Omental fat pad (tissue), 4 donors: ENCODE results near the gene NFAM1. TPM values are rescaled to one million over a fixed set of nuclear protein-coding genes. Genes with fewer than 3 reads are reported as not detected.

Experiments used
- ATAC-seq: fragments of 150-250 bp; one replicate; pipeline ENCODE4 v1.9.1; 2016; ENCODE audit warnings: mild to moderate bottlenecking, moderate library complexity; ENCODE audit not compliant: low FRiP score
- DNase-seq: peaks from one replicate; pipeline ENCODE4 v3.0.0-alpha.2; 2019; ENCODE audit warnings: low spot score
- total RNA-seq, 4 donors: library from RNA; depleted of rRNA; stranded (reverse); fragments of >200 nt; gene quantifications; one replicate each; pipeline ENCODE4 v1.1.0, GENCODE V29; 2016
- TF ChIP-seq, protein P1 (sequence below), 3 donors: fragments of 450-650 bp; IDR thresholded peaks; one replicate each; pipeline ENCODE4 v1.5.1; 2016 to 2017; ENCODE audit warnings: antibody characterized with exemption in 3 of 3, mild to moderate bottlenecking in 3 of 3, moderate library complexity in 2 of 3

Gene NFAM1
- total RNA-seq, 4 donors from 2014 or later: 4.9 to 14.0 (median 6.3) TPM

DNA sequence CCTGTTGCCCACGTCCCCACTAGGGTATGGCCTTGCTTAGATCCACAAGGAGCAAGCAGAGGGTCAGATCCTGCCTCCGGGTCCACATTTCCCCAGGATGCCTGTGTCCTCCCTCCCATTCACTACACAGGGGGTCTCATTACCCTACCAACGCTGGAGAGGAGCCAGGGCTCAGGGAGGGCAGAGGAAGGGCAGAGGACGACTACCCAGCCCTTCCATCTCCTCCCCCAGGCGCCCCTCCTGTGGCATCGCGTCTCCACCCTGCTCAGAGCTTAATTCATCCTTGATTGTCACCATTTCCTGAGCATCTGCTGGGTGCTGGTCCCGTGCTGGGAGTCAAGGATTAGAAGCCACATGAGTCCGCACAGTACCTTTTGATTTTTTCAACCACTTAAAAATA, 5.0 kb downstream of the NFAM1 start:
- no peak for ATAC-seq
- TF ChIP-seq, protein P1, sequence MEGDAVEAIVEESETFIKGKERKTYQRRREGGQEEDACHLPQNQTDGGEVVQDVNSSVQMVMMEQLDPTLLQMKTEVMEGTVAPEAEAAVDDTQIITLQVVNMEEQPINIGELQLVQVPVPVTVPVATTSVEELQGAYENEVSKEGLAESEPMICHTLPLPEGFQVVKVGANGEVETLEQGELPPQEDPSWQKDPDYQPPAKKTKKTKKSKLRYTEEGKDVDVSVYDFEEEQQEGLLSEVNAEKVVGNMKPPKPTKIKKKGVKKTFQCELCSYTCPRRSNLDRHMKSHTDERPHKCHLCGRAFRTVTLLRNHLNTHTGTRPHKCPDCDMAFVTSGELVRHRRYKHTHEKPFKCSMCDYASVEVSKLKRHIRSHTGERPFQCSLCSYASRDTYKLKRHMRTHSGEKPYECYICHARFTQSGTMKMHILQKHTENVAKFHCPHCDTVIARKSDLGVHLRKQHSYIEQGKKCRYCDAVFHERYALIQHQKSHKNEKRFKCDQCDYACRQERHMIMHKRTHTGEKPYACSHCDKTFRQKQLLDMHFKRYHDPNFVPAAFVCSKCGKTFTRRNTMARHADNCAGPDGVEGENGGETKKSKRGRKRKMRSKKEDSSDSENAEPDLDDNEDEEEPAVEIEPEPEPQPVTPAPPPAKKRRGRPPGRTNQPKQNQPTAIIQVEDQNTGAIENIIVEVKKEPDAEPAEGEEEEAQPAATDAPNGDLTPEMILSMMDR (IDR thresholded peaks at IDR 0.05): no peak
- DNase-seq: no peak

DNA sequence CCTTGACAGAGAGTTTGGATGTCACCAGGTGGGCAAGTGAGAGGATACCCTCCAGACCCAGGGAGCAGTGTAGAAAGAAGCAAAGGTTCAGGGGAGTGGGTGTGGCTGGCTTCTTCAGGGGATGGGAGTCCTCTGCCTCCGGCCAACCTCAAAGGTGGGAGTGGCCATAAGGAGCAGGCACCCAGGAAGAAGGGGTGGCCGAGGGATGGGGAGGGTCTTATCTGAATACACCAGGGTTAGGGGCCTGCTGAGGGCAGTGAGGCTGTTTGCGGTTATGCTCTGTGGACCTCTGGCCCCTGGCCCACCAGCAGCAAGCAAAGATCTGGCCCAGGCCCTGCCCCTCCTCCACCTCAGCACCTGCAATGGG, 6.2 kb downstream of the NFAM1 start:
- DNase-seq: no peak
- no peak for ATAC-seq
- TF ChIP-seq, protein P1 (IDR thresholded peaks at IDR 0.05): no peak

DNA sequence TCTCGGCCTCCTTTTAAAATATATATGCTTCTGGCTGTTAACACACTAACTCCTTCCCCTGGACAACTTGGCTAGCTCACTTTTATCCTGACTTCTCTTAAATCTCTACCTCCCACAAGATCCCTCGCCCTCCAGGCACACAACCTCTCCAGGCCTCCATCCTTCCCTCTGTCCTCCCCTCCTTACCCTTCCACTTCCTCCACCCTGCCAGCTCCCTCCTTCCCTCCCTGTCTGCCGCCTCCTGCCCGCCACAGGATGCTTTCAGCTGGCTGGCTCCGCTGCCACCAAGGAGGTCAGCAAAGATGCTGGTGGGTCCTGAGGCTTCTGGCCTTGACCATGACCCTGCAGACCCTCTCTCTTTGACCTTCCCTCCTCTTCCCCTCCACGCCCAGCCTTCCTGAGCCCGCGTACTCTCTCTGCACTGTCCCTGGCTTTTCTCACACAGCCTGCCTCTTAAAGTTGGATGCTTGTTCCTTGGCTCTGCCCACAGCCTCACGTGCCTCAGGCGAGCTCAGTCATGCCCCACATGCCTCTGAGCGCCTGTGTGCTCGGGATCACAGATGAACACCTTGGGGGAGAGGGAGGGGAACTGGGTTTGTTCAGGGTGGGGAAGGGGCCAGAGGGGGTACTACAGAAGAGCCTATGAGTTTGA, 6.7 kb downstream of the NFAM1 start:
- no peak for DNase-seq
- TF ChIP-seq, protein P1 (IDR thresholded peaks at IDR 0.05): no peak
- no peak for ATAC-seq

DNA sequence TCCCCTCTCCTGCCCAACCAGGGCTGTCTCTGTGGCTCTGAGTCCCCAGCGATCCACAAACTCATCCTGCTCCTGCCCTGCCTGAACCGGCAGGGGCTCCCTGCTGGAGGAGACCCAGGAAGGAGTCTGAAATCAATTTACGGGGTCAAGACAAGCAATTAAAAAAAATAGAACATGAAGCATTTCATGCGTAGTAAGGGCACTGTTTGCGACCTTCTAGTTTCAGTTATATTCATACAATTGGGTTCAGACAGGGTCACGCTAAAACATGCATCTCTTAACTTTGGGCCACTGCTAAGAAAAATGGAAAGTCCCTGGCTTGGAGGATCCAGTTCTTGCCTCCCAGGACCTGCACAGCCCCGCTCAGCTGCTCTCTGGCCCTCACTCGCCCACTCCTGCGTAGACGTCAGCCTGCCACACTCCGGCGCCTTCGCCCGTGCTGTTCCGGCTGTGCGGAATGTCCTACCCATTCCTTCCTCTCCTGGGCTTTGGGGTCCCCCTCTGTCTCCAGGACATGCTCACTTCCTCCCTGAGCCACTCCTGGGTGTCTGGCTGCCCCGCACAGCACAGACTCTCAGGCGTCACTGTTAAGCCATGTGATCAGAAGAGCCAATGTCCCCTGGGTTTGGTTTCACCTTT, 12.8 kb downstream of the NFAM1 start:
- ATAC-seq (no peak), DNase-seq (no peak)
- TF ChIP-seq, protein P1 (IDR thresholded peaks at IDR 0.05): no peak

DNA sequence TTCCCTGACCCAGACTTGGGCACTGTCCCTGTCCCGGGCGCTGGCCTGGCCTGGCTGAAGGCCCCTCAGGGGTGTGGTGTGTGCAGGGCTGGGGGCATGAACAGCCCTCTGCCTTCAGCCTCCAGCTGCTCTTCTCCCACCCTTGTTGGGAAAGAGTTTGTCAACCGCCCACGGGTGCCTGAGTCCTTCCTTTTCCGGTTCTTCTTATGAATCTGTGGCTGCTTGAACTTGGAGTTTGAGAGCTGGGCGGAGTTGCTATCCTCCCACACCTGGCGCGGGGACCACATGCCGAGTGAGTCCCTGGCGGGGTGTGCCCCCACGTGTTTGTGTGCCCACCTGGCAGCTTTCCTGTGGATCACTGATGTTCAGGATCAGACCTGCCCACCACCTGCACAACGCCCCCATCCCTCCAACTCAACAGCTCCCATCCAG, 13.4 kb downstream of the NFAM1 start:
- ATAC-seq (peak; percentile 59), DNase-seq (no peak)
- TF ChIP-seq, protein P1 (IDR thresholded peaks at IDR 0.05): no peak

DNA sequence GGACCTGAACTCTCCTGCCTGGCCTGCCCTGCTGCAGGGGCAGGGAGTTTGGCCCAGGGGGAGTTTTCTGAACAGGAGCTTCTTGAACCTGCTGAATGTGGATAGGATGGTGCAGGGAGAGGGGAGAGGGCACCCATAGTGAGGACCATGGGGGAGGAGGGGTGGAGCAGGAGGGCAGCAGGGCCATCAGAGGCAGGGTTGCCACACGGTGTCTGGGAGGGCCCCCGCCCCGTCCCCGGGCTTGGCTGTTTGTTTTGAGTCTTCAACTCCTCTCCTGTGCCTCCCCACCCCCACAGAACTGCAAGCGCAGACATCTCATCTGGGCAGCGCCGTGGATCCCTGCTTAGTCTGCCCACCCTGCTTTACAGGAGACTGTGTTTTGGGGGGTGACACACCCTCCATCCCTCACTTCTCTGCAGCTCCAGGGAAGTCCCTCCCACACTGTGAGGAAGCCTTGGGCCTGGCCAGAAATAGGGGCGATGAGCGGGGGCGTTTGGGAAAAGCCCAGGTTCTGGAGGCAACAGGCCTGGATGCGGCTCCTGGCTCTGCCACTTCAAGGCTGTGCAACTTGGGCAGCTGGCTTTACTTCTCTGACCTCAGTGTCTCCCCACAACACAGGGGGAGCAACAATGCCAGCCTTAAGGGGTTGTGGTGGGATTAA, 14.4 kb downstream of the NFAM1 start:
- no peak for ATAC-seq
- TF ChIP-seq, protein P1 (IDR thresholded peaks at IDR 0.05): no peak
- no peak for DNase-seq
